GM12875 (cell line): ENCODE data around the gene GASK1A.

Experiments
- H3K4me3 ChIP-seq: one replicate; pipeline ENCODE4 v1.5.1; 2011; ENCODE audit warnings: low read depth, low read length, control low read depth
- TF ChIP-seq, protein P1 (sequence below): IDR thresholded peaks from 2 replicates; pipeline ENCODE4 v1.5.1; 2011; ENCODE audit warnings: low read depth, mild to moderate bottlenecking, control low read depth, inconsistent platforms, low read length, moderate library complexity, borderline replicate concordance; ENCODE audit not compliant: insufficient read depth

Gene GASK1A

DNA sequence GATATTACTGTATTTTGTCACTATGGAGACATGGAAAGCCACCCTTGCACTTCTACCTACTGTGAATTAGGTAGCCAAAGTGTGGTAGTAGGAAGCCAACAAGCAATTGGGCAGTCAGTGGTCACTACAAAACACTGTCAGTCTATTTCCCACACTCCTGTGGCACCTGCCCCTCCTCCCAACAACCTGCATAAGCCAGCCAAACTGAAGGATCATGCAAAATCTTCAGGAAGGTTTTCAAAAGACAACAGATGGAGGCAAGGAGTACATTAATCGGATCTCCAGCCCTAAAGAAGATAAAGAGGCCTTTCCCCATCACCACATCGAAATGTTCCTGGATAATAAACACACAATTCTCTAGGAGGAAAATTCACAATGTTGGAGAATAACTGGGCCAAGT, 114.9 kb downstream of the GASK1A start:
- TF ChIP-seq, protein P1, sequence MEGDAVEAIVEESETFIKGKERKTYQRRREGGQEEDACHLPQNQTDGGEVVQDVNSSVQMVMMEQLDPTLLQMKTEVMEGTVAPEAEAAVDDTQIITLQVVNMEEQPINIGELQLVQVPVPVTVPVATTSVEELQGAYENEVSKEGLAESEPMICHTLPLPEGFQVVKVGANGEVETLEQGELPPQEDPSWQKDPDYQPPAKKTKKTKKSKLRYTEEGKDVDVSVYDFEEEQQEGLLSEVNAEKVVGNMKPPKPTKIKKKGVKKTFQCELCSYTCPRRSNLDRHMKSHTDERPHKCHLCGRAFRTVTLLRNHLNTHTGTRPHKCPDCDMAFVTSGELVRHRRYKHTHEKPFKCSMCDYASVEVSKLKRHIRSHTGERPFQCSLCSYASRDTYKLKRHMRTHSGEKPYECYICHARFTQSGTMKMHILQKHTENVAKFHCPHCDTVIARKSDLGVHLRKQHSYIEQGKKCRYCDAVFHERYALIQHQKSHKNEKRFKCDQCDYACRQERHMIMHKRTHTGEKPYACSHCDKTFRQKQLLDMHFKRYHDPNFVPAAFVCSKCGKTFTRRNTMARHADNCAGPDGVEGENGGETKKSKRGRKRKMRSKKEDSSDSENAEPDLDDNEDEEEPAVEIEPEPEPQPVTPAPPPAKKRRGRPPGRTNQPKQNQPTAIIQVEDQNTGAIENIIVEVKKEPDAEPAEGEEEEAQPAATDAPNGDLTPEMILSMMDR: no peak
- H3K4me3 ChIP-seq: no peak overlapping the region

DNA sequence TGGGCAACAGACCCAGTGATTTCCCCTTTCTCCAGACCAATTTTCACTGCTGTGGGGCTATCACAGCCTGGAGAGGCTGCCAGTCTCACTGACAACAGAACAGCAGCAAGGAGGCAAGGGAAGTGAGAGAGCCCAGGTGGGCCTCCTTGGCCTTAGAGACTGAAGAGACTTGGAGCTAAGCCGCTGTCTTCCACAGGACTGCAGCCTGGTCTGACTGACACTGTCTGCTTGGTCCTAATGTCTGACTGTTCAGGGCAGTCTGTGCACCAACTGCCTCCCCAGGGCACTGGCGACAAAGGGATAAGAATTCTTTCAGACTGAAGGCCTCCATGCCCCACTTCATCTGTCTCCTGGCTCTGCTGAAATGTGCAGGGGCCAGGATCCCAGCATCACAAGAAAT, 115.3 kb downstream of the GASK1A start:
- TF ChIP-seq, protein P1: no peak
- H3K4me3 ChIP-seq: no peak overlapping the region

DNA sequence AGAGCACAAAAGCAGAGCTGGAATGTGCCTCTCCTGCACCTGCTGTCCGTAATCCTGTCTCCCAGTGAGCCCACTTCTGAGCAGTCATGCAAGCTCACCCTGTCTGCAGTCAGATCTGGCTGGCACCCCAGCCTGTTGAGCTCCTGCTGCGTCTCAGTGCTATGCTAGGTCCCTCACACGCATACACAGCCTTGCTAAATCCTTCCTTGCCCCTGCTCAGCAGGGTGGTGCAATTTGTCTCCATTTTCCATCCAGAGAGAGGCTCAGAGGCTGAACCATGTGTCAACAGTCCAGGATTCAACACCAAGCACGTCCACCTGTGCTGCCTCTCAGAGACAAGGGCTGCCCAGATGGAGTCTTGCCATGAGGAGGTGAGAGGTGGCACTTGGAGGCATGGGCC, 115.7 kb downstream of the GASK1A start:
- TF ChIP-seq, protein P1: no peak
- no peak overlapping the region for H3K4me3 ChIP-seq

DNA sequence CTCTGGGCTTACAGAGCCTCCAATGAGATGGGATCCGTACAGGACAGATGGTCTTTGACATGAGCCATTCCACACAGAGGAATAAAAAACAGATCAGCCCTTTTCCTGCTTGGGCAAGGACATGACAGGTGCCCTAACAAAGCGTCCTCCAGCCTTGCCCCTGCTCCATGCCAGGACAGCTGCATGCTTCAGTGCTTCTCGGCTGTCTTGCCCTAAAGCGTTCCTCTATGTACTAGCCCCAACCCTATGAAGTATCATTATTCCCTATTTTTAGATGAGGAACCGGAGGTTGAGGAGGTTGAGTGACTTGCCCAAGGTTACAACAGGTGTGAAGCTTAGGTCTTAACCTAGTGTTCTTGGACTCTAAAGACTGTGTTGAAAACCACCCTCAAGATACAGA, 116.3 kb downstream of the GASK1A start:
- TF ChIP-seq, protein P1: no peak
- no peak overlapping the region for H3K4me3 ChIP-seq

DNA sequence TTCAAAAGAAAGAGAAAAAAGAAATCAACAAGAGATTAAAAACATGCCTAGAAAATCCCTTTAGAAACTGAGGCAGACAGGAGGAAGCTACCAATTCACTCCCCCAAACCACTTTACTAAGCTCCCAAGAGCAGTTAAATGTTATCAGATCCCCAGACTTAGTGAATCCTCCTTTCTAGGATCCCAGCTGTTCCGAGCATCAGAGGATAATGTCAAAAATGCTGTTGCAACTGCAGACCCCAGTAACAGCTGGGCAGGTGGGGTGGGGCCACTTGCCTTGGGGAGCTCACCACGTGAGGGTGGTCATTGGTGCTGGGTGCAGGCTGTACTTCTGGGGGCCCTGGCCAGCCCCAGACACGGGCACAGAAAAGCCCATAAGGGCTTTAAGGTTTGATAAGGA, 117.7 kb downstream of the GASK1A start:
- H3K4me3 ChIP-seq: no peak overlapping the region

DNA sequence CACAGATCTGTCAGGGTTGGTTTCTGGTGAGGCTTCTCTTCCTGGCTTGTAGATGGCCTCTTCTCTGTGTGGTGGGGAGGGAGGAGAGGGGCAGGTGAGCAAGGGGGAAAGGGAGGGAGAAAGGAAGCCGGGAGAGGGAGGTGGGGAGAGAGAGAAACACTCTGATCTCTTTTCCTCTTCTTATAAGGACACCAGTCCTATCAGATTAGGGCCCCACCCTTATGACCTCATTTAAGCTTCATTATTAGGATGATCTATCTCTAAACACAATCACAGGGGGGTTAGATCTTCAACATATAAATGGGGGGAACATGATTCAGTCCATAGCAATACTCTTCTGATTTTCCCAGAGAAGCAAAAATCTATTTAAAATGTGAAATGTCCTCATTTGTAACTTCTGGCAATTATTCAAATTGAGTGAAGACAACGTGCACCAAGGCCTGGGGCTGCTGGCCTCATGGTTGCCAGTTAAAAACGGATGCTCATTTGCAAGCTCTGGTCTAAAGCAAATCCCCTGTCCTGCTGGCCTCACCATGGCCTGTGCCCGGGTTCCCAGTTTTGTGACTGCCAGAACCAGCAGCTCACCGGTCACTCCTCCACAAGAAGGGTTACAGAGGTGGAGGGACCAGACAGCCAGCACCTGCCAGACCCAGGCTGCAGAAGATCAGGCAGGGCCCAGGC, 118.4 kb downstream of the GASK1A start:
- H3K4me3 ChIP-seq: no peak overlapping the region
- TF ChIP-seq, protein P1: no peak

More for the DNA sequence above, 117.7 kb downstream of the GASK1A start:
- TF ChIP-seq, protein P1: no peak

DNA sequence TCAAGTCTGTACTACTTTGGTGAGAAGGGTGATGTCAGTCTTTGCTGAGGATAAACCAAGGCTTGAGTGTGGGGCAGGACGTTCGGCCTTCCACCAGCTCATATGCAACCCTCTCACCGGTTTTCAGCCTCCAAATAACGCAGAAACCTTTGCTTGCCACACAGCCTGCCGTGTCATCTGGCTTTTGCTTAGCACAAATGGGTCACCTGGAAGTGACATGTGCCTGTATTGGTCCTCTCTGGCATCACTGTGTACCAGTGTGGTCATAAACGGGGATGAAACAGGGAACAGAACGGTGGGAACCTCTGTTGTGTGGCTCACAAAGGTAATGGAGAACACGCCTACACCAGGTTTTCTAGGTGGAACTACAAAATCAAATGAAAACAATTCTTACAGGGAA, 119.7 kb downstream of the GASK1A start:
- TF ChIP-seq, protein P1: no peak
- no peak overlapping the region for H3K4me3 ChIP-seq
